HS-5 (cell line): Measurements from ENCODE around the gene WFS1.

Experiments
- DNase-seq: peaks from one replicate; pipeline ENCODE4 v3.0.0-alpha.2; 2012; ENCODE audit warnings: low read depth

Gene WFS1

DNA sequence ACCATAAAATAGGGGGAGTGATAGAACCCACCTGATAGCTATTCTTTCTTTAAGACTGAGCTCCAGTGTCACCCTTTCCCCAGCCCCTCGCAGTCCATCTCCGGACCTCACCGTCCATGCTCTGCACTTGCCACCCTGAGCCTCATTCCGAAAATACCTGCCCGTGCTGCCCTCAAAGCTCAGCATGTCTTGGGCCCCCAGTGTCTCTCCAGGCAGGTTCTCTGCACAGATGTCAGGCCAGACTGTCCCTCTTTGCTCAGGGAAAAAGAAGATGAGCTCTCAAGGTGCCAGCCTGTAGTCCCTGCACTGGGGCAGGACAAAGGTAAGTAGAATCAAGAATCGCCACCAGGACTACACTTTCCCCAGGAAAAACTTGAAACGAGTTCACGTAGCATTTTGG lies 9.8 kb upstream of the WFS1 start:
- no peak for DNase-seq

GRCh38 chr4:6262176-6262575 lies 7.5 kb upstream of the WFS1 start:
- DNase-seq, result no peak

- no peak for DNase-seq
Observed at GRCh38 chr4:6262847-6263487, 6.7 kb upstream of the WFS1 start.

DNA sequence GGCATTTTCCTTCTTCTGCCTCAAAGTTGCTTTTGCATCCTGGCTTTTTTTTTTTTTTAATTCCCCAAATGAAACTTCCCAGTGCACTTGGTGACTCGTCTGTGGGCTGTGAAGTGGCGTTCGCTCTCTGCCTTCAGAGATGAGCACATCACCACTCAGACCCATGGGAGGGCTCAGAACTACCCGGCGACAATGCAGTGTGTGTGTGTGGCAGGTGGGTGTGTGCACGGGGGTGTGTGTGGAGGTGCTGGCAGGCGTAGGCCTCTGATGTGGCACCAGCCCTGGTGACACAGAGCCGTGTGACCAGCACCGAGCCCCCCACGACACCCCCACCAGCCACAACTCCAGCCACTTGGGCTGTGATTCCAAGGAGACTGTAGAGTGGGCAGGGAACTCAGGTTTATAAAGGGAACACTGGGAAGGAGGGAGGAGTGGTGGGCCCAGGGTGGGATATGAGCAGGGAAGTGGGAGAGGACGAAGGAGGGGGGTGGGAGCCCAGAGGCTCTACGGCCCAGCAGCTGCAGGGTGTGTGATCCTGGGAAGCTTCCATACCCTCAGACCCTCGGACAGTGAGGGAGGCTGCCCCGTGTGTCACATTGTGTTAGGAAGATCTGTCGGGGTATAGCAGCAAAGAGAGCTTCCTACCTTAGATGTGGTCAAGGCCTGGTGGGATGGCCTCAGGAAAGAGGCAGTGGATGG lies 6.0 kb upstream of the WFS1 start:
- no peak for DNase-seq

DNA sequence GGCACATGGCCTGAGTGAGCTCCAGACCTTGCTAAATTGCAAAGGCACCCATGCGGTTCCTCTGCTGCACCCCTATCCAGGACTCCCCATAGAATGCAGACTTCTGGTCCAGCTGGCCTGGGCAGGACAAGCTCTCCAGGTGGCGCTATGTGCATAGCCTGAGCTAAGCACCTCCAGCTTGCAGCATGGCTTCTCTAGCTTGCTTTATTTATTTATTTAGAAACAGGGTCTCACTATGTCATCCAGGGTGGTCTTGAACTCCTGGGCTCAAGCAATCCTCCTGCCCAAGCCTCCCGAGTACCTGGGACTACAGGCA lies 5.5 kb upstream of the WFS1 start:
- no peak for DNase-seq

GRCh38 chr4:6265546-6265945 lies 4.1 kb upstream of the WFS1 start:
- no peak for DNase-seq

GRCh38 chr4:6267573-6267972 lies 2.1 kb upstream of the WFS1 start:
- DNase-seq, result no peak

DNA sequence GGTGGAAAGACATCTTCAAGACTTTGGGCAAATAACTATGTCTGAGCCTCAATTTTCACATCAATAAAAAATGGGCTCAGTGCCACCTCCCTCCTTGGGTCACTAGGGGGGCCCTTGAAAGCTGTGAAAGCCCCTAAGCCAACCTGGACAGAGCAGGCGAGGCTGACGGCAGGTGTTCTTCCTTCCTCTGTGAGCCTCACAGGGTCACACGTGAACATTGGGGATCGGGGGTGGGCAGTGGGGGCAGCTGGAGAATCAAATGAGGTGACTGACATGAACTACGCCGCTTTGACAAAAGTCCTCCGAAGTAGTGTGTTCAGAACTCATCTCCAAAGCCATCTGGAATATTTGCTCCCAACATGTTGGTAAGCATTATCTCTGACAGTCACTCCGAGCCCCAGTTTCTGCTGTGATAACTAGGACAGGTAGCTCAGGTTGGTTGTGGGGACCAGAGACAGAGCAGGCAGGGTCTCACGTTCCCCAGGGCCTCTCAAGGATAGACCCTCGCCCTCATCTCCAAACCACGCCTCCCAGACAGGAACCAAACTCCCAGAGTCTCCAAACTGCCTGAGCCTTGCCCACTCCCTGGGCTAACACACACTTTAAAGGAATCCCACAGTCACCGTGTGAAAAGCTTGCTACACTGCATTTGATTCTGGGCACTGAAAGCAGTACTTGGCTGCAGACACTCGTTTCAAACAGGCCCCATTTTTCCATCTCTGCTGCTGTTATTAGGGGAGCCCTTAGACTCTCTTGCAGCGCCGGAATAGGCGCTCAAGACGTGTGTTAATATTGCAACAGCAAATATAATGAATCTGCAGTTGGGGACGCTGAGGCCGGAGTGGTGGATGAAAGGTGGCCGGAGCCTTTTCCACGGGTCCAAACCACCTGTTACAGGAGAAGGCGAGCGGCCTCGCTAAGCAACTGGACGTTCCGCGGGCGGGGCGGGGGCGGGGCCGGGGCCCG lies 717 bp upstream of the WFS1 start:
- DNase-seq, result no peak

GRCh38 chr4:6270636-6271121 lies 1.0 kb downstream of the WFS1 start:
- DNase-seq, result no peak

DNA sequence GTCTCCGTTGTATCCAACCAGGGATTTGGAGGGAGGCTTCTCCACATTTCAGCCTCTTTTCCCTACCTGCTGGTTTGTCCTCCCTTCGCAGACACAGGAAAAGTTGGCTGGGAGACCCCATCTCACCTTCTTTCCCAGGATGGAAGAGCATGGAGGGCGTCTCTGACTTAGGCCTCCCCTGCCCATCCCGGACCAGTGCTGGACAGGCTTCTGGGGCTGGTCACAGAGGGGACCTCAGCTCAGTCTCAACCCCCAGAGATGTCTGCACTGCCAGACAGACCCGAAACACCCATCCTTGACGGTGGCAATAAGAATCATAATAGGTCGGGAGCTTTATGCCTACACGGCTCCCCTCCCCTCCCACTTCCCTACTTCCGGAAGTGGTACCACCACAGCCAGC lies 1.6 kb downstream of the WFS1 start:
- no peak for DNase-seq

GRCh38 chr4:6271701-6272465 lies 2.2 kb downstream of the WFS1 start:
- no peak for DNase-seq

DNA sequence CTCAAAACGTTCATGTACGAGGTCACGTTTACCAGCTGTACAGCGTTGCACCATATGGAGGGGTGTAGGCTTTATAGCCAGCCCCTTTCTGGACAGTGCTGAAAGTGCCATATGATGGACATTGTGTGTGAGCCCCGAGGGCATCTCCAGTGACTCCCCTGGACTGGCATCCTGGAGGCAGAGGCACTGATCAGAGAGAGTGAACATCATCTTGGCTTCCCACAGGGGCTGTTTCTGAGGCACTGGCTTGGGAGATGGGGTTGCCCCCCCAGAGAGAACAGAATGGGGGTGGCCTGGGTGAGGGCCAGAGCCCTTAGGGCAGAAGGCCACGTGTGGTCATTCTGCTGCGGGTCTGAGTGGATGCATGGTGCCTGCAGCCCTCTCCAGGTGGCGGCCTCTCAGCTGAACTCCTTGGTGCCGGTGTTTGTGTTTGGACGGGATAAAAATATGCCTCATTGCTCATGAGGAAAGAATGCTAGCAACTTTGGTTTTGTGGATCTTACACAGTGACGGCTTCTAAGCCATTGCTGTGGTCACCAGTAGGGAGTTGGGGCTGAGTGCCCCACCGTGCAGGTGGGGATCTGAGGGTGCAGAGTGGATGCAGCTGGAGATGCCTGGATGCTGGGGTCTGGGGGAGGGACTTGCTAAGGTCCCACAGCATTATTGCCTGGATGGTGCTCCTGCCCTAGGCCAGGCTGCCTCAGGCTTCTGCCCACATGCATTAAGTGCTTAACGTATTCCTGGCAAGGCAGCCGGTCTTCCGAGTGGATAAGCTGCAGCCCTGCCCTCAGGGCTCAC lies 3.4 kb downstream of the WFS1 start:
- DNase-seq, result peak; percentile 46

GRCh38 chr4:6273661-6273990 lies 4.0 kb downstream of the WFS1 start:
- DNase-seq, result no peak

- no peak for DNase-seq
Observed at GRCh38 chr4:6275351-6275750, 5.7 kb downstream of the WFS1 start.

DNA sequence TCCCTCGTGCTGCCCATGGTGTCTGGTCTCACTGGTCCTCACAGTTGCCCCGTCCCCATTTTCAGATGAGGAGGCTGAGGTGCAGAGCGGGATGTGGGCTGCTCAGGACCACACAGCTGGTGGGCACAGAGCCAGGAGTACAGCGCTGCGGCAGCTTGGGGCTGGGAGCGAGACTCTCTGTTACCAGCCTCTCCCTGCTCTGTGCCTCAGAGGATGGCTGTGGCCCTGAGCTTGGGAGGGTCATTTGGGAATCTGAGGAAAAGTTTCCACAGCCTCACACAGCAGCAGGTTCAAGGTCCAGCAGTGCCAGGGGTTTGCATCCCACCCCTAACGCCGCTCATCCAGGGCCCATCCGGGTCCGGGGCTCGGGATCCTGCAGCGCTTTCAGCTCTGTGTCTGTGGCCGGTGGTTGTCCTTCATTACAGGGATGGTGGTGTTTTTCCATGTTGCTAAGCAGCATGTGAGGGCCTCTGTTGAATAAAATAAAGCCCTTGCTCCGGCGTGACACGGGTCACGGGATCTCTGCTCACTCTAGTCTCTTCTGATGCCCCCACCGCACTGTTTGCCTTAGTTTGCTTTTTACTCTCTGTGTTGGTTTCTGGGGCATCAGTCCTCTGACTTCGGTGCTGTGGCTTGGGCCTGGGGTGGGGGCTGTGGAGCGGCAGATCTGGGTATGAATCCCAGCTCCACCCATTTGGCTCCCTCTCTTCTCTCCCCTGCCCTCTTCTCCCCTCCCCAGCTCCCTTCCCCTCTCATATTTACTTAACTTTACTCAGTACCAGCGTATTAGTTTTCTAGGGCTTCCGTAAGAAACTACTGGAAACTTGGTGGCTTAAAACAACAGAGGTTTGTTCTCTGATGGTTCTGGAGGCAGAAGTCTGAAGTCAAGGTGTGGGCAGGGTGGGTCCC lies 6.5 kb downstream of the WFS1 start:
- no peak for DNase-seq

DNA sequence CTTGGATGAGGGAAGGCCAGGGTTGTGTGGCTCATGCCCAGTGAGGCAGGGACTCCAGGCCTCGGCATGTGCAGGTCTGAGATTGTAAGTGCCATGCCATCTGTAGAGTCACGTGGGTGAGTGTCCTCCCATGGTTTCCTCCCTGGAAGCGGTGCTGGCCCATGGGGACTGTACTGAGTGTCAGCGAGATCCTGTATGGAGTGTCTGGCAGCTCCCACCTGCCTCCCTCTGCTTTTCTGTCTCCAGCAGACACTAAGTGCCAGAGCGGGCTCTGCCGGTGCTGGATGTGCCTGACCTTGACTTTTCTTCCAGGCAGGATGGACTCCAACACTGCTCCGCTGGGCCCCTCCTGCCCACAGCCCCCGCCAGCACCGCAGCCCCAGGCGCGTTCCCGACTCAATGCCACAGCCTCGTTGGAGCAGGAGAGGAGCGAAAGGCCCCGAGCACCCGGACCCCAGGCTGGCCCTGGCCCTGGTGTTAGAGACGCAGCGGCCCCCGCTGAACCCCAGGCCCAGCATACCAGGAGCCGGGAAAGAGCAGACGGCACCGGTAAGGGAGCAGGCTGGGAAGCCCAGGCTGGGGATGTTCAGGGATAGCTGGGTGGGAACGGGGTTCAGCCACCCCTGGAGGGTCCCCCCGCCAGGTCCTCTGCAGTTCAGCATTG lies 7.6 kb downstream of the WFS1 start:
- DNase-seq, result no peak

GRCh38 chr4:6277935-6278800 lies 8.5 kb downstream of the WFS1 start:
- no peak for DNase-seq

- no peak for DNase-seq
Observed at GRCh38 chr4:6278801-6279197, 9.1 kb downstream of the WFS1 start.
